ENCODE measurements around the gene CARNS1.
A peak's percentile ranks its signal among the peaks of the same experiment; 100 is the strongest.
"Not testable (repeated sequence)": the region's sequence is repeated elsewhere in the genome, so short reads cannot be mapped to it uniquely, and the experiment has no call there.

CARNS1 gene

DNA sequence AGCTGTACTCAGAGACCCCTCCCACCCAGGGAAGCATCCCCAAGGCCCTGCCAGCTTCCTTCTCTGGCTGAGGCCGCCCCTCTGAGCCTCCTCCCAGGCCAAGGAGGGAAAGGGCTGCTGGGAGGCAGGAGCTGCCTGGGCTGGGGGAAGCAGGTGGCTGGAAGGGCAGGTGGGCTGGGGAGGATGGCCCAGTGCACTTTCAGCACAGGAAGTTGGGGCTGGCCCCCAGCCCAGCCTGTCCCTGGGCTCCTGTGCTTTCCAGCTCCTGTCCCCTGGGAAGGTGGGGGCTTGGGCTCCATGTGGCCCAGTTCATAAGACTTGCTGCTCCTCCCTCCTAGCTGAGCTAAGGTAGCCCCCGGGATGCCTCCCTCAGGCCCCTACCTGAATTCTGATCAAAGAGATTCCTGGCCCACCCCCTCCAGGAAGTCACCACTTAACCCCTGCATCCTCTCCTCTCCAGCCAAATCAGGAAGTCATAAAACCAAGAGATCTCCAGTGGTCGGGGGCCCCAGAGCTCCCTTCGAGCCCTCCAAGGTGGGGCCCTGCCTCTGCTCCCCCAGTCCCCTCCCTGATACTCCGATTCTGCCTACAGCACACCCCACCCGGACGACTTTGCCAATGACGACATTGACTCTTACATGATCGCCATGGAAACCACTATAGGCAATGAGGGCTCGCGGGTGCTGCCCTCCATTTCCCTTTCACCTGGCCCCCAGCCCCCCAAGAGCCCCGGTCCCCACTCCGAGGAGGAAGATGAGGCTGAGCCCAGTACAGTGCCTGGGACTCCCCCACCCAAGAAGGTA, 18.7 kb upstream of the CARNS1 start:
- no peak for DNase-seq (ENCODE audit: low read depth, low spot score)

DNA sequence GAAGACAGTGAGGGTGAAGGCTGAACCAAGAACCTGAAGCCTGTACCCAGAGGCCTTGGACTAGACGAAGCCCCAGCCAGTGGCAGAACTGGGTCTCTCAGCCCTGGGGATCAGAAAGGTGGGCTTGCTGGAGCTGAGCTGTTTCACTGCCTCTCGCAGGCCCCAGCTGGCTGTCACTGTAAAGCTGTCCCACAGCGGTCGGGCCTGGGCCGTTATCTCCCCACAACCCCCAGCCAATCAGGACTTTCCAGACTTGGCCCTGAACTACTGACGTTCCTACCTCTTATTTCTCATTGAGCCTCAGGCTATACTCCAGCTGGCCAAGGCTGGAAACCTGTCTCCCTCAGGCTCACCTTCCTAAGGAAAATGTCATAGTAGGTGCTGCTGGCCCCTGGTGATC, 17.9 kb upstream of the CARNS1 start:
- DNase-seq (ENCODE audit: low read depth, low spot score), result no peak

DNA sequence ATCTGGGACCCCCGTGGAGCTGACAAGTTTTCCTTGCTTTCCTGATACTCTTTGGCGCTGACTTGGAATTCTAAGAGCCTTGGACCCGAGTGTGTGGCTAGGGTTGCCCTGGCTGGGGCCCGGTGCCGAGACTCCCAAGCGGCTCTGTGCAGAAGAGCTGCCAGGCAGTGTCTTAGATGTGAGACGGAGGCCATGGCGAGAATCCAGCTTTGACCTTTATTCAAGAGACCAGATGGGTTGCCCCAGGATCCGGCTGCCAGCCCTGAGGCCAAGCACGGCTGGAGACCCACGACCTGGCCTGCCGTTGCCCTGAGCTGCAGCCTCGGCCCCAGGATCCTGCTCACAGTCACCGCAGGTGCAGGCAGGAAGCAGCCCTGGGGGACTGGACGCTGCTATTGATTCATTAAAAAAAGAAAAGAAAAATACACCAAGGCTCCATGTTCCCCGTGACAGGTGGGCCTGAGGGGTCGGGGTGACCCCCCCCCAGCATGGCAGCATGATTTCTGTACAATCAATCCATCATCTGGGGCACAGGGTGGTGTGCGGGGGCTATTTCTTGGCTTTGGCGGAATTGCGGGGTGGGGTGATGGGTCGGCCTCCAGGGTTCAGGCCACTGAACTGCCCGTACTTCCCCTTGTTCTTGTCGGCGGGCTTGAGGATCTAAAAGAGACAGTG, 17.4 kb upstream of the CARNS1 start:
- DNase-seq (ENCODE audit: low read depth, low spot score), result no peak

DNA sequence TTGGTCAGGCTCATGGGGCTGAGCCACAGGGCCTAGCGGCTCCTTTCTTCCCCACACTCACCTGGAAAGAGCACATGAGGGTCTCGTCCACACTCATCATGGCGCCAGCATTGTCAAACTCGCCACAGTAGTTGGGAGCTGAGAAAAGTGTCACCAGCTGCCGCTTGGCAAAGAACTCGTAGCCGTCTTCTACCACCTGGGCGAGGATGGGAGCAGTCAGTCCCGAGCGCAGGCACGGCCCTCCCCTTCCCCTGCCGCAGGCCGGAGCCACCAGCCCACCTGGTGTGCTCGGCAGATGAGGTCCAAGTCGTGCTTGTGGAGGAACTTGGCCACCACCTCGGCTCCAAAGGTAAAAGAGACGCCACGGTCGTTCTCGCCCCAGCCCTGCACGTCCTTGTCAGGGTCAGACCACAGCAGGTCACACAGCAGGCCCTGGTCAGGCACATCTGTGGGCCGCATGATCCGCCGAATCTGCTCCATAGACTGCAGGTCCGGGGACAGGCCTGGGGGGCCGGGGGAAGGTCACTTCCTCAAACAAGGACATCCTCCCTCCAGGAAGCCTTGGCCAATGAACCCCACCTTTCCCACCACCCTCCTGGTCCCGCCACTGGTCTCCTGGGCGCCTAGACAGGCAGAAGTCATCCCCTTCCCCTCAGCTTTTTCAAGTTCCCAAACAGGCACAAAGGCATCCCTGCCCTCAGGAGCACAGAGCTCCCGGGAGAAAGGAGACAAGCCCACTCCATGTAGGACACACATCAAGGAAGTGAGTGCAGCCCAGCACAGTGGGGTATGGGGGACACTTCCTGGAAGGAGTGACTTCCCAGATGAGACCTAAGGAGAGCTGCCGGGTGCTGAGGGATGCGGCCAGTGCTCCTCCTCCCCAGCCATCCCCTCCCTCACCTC, 16.6 kb upstream of the CARNS1 start:
- no peak for DNase-seq (ENCODE audit: low read depth, low spot score)

DNA sequence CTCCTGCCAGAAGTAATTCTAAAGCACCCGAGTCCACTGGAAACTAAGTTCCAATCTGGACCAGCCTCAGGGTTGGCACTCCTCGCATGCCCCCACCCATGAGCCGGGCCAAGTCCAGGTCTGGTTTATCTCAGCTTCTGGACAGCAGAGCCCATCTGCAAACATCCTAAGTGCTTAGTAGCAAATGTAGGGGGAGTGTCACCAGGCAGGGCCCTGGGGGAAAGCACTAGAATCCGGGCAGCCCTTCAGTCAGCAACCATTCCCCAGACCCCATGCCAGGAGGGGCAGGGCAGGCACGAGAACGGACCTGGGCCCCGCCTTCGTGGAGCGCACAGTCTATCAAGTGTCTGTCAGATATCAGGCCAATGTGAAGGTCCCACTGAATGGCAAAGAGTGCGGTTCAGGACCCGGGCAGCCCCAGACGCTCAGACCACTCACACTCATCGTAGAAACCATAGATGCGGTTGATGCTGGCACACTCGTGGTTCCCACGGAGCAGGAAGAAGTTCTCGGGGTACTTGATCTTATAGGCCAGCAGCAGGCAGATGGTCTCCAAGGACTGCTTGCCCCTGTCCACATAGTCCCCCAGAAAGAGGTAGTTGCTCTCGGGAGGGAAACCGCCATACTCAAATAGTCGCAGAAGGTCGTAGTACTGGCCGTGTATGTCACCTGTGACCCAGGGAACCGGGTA, 15.1 kb upstream of the CARNS1 start:
- DNase-seq (ENCODE audit: low read depth, low spot score), result no peak

DNA sequence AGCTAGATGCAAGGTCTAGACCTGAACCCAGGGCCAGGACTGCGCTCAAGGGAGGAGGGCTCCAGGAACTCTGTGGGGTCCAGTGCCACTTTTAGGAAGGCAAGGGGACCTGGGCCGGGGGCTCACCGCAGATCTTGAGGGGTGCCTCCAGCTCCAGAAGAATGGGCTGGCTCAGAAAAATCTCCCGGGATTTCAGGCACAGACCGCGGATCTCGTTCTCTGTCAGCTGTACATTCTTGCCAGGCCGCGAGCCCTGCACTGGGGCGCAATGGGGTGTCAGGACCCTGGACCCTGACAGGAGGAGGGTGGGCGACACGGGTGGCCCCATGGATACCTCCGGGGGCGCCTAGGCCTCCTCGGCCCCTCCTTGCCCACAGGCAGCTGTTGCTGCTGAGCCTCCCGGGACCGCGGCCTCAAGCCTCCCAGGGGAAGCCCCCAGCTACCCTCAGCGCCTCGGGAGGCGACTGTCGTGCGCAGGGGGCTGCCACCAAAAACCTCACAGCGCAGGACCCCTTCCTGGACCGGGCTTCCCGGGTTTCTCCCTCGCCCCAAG, 14.5 kb upstream of the CARNS1 start:
- no peak for DNase-seq (ENCODE audit: low read depth, low spot score)

DNA sequence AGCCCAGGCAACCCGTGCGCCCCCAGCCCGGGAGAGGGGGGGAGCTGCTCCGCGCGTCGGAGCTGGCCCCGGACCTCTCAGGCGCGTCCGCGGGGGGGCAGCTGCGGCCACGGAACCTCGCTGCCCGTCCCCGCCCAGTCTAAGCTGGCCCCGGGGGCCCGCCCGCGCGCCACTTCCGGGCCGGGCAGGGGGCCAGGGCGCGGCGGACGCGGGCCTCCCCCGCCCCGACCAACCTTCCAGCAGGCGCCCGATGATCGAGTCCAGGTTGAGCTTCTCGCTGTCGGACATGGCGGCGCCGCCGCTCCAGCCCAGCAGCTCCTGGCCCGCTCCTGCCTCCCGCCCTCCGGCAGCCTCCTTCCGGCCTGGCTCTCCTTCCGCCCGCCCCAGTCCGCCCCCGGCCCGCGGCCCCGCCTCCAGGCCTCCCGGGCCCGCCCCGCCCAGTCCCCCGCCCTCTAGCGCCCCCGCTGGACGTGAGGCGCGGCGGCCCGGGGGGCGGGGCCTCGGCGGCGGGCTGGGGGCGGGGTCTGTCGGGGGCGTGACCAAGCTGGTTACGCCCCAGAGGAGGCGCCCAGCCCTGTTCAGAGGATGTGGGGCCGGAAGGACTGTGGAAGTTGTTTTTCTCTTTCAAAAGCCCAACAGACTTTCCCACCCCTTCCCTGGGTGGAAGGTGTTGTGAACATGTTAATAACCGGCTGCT, 13.8 kb upstream of the CARNS1 start, which contains the start of gene PPP1CA:
Gene PPP1CA (minus strand): TSS at position 364 of the 697 bp plus-strand sequence. CDS start 76 bp downstream, at position 288.
- peak; percentile 81 for DNase-seq (ENCODE audit: low read depth, low spot score)

DNA sequence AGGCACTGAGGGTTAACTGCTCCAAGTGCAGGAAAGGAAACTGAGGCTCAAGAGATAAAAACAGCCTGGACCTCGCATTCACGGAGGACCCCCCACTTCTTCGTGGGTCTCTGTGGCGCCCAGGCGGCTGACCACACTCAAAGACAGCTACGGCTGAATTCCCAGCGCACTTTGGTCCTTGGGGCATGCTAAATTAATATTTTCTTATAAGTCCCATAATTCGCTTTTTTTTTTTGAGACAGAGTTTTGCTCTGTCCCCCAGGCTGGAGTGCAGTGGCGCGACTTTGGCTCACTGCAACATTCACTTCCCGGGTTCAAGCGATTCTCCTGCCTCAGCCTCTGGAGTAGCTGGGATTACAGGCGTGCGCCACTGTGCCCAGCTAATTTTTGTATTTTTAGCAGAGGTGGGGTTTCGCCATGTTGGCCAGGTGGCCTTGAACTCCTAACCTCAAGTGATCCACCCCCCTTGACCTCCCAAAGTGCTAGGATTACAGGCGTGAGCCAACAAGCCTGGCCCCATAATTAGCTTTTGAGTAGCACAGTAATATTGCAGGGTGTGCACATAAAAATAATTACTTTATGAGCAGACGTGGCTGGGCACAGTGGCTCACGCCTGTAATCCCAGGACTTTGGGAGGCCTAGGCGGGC, 13.2 kb upstream of the CARNS1 start:
- DNase-seq (ENCODE audit: low read depth, low spot score), result not testable (repeated sequence)

DNA sequence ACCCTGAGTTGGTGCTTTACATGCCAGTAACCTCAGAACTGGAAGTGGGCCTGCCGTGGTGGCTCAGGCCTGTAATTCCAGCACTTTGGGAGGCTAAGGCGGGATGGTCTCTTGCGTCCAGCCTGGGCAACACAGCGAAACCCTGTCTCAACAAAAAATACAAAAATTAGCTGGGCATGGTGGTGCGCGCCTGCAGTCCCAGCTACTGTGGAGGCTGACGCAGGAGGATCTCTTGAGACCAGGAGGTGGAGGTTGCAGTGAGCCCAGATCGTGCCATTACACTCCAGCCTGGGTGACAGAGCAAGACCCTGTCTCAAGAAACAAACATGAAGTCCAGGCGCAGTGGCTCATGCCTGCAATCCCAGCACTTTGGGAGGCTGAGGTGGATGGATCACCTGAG, 12.4 kb upstream of the CARNS1 start:
- DNase-seq (ENCODE audit: low read depth, low spot score), result not testable (repeated sequence)

DNA sequence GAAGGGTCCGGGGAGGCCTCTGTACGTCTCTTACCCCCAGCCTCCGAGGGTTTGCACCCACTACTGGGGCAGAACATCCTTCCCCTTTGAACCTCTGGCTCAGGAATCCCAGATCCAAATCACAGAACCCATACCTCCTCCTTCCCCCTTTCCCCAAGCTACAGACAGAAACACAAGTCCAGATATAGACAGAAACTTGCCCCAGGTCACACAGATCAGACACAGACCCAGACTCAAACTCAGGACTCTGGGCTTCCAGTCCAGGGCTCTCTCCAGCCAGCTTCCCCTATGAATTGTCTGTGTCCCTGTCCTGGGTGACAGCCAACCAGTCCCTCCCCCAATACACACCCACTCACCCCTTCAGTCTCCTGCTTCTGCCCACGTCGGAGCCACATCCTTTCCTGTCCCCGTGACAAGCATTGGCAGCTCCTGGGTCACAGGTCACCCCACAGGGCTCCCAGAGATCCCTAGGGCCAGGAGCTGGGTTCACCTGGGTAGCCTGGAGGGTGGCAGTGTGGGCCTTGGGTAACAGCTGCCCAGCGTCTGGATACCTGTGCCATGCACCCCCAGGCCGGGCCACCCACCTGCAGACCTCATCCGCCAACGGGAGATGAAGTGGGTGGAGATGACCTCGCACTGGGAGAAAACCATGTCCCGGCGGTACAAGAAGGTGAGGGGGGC, 10.8 kb upstream of the CARNS1 start:
- no peak for DNase-seq (ENCODE audit: low read depth, low spot score)

DNA sequence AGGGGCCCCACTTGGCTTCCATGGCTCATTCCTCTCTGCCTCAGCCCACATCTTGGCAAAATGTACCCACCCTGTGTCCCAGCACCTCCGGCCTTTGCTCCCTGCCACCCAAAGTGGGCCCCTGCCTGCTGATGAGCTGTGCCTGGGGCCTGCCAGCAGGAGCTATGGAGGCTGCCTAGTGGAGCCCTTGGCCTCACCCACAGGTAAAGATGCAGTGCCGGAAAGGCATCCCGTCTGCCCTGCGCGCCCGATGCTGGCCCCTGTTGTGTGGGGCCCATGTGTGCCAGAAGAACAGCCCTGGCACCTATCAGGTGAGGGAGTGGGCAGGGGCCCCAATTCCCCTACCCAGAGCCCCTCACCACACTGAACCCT, 10.3 kb upstream of the CARNS1 start:
- no peak for DNase-seq (ENCODE audit: low read depth, low spot score)

DNA sequence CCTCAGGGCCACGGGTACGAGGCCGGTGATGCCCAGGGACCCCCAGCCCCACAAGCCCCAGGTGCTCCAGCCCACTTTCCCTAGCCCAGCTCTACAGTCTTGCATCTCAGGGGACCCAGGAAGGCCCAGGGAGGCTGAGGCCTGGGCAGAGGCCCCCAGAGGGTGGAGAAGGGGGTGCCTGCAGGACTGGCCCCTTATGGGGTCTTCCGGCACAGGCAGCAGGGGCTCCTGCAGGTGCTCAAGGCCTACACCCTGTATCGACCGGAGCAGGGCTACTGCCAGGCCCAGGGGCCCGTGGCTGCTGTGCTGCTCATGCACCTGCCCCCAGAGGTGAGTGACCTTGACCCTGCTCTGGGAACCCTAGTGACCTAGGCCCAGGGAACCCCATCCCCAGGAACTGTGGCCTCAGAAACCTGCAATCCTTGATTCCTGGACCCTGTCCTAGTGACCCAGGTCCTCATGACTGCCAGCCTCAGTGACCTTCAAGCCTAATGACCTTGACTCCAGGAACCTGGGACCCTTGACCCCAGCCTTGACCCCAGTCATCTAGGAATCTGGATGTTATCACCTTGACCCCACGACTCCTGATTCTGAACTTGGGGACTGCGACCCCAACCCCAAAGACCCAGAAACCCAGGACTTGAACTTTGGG, 9.7 kb upstream of the CARNS1 start:
- DNase-seq (ENCODE audit: low read depth, low spot score), result no peak

DNA sequence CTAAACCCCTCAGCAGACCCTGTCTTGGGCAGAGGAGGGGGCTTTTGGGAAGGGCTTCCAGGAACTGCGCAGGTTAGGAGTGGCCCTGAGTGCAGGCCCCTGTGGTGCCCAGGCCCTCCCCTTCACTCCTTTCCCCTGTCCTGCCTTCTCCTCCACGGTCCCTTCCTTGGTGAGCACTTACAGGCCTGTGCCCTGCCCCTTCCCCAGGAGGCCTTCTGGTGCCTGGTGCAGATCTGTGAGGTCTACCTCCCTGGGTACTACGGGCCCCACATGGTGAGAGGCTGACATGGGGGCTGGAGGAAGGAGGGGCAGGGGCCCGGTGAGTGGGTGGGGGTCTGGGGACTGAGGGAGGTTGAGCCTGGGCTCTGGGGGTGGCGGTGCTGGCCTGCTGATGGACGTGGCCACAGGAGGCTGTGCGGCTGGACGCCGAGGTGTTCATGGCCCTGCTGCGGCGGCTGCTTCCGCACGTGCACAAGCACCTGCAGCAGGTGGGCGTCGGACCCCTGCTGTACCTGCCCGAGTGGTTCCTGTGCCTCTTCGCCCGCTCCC, 9.0 kb upstream of the CARNS1 start:
- no peak for DNase-seq (ENCODE audit: low read depth, low spot score)

DNA sequence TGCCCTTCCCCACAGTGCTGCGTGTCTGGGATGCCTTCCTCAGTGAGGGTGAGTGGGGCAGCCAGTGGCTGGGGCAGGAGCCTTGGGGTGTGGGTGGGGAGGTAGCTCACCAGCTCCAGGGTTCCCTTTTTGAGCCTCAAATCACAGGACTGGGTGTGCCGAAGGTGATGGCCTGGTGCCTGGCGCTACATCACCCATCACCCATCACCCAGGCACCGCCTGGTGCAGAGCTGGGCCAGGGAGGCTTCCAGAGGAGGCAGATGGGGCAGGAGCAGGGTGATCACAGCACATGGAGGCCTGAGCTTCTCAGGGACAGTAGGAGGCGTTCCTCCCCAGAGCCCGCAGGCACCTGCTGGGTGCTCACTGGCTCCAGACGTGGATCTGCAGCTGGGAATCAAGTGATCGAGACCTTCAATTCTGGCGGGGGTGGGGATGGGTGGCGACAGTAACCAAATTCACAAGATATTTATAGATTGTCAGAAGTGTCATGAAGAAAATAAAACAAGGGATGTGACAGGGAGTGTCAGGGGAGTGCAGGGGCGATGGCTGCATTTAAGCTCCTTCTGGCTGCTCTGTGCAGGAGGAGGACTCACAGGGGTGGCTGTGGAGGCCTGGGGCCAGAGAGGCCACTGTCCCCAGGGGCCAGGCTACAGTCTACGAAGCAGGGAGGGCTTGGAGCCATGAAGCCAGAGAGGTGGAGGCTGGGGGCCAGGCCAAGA, 8.3 kb upstream of the CARNS1 start:
- DNase-seq (ENCODE audit: low read depth, low spot score), result no peak

DNA sequence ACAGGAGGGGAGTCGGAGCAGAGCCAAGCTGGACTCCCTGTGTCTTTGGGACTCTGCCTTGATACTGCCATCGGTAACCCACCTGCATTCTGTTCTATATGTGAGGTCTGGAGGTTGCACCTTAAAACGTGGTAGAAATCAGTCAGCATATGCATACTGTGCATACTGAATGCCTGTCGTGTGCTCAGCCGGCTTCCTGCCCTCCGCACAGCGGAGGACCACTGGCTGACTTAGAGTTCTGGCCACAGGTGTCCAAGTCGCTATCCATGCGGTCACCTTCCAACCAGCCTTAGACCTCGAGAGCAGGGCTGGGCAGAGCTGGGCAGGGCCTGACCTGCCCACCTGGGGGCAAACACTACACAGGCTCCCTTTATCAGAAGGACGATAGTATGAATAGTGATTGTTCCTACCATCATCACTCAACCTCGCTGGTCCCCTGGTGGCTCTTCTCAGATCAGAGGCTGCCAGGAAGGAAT, 7.8 kb upstream of the CARNS1 start:
- DNase-seq (ENCODE audit: low read depth, low spot score), result no peak

DNA sequence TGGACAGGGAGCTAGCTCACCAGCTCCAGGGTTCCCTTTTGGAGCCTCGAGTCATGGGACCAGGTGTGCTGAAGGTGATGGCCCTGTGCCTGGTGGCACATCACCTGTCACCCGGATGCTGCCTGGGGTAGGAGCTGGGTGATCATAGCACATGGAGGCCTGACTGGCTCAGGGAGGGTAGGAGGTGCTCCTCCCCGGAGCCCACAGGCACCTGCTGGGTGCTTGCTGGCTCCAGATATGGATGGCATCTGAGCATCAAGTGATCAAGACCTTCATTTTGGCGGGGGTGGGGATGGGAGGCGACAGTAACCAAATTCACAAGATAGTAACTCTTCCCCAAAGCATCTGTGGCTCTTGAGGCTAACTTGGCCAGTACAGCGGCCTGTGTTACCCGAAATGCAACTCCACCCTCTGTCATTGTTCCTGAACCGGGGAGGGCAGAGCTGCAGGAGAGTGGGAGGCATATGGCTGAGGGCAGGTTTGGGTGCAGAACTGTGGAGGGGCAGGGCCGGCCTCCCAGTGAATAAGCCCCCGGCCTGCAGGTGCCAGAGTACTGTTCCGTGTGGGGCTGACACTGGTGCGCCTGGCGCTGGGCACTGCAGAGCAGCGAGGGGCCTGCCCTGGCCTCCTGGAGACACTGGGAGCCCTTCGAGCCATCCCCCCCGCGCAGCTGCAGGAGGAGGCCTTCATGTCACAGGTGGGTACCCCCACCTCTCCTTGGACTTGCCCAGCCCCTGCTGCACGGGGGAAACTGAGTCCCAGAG, 6.9 kb upstream of the CARNS1 start:
- DNase-seq (ENCODE audit: low read depth, low spot score), result no peak

DNA sequence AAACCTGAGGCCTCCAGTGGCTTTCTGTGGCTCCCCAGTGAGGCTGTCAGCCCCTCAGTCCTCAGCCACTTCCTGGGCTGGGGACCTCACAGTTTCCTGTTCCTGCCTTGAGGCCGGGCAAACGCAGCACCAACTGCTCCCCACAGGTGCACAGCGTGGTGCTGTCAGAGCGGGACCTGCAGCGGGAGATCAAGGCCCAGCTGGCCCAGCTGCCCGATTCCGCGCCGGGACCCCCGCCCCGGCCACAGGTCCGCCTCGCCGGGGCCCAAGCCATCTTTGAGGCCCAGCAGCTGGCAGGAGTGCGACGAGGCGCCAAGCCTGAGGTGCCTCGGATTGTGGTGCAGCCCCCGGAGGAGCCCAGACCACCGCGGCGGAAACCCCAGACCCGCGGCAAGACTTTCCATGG, 6.2 kb upstream of the CARNS1 start:
- DNase-seq (ENCODE audit: low read depth, low spot score), result peak; percentile 51

Measured in activated CD4-positive, CD25-positive, alpha-beta regulatory T cell treated with anti-CD3 and anti-CD28 coated beads, Interleukin-2, amount 50 U/mL, for 16 hours (primary cell).